Adrenal gland (tissue), 5 donors: Measurements from ENCODE around the gene ZXDB.

ENCODE experiments used
- CTCF ChIP-seq, 6 experiments: fragments of 450-650 bp in 4 of 6; fragments of 200-600 bp in 2 of 6; sonication (generic) in 1 of 6; IDR thresholded peaks; 1 replicate in 5 of 6; 2 replicates in 1 of 6; pipeline versions ENCODE4 v1.5.1 to v1.8.0; 2016 to 2021; ENCODE audit warnings: antibody characterized with exemption in 6 of 6, mild to moderate bottlenecking in 2 of 6, moderate library complexity in 1 of 6
- POLR2A ChIP-seq, 2 donors: fragments of 450-650 bp; IDR thresholded peaks; one replicate each; pipeline ENCODE4 v1.6.1; 2017; ENCODE audit warnings: antibody characterized with exemption in 2 of 2, mild to moderate bottlenecking in 2 of 2, moderate library complexity in 1 of 2
- donor health status: DM: no; HTN: no; CAD: no.

- no peak for TF ChIP-seq POLR2A (IDR thresholded peaks at IDR 0.05)
- no peak for TF ChIP-seq CTCF (IDR thresholded peaks at IDR 0.05)
These were observed 5.5 kb upstream of the ZXDB start for GRCh38 chrX:57586360-57586759.
